Right atrium auricular region (tissue), 2 donors: ENCODE measurements around the gene TMTC1. TPM values are rescaled to one million over a fixed set of nuclear protein-coding genes. Genes with fewer than 3 reads are reported as not detected.

Source experiments
- DNase-seq: peaks from one replicate; pipeline ENCODE4 v3.0.0-alpha.2; 2019; ENCODE audit warnings: low spot score
- H3K27ac ChIP-seq, 2 donors: fragments of 200-600 bp; sonication (generic); 1 replicate in 1 of 2; 2 replicates in 1 of 2; pipeline ENCODE4 v1.5.1; 2016 to 2019
- H3K27me3 ChIP-seq, 2 donors: fragments of 200-600 bp; sonication (generic); one replicate each; pipeline versions ENCODE4 v1.5.1 to v1.6.0; 2017 to 2019
- H3K36me3 ChIP-seq: fragments of 200-600 bp; sonication (generic); one replicate; pipeline ENCODE4 v1.5.1; 2016
- H3K4me1 ChIP-seq, 2 donors: fragments of 200-600 bp; sonication (generic); one replicate each; pipeline versions ENCODE4 v1.5.1 to v1.6.0; 2017 to 2019
- H3K4me3 ChIP-seq, 2 donors: fragments of 200-600 bp; sonication (generic); 1 replicate in 1 of 2; 2 replicates in 1 of 2; pipeline ENCODE4 v1.5.1; 2017 to 2019; ENCODE audit warnings: mild to moderate bottlenecking in 1 of 2, moderate library complexity in 1 of 2
- H3K9me3 ChIP-seq, 2 donors: fragments of 200-600 bp; sonication (generic); one replicate each; pipeline ENCODE4 v1.5.1; 2019
- CTCF ChIP-seq, 2 donors: fragments of 200-600 bp; sonication (generic); IDR thresholded peaks; one replicate each; pipeline ENCODE4 v1.5.1; 2019; ENCODE audit warnings: antibody characterized with exemption in 2 of 2
- total RNA-seq, 2 donors: library from RNA; depleted of rRNA; stranded (reverse); fragments of >200 nt; gene quantifications; one replicate each; pipeline ENCODE4 v1.1.0, GENCODE V29; 2016

The TMTC1 gene
- total RNA-seq, 2 donors from 2014 or later, result 60.1 to 60.3 TPM

GRCh38 chr12:29609431-29610215, 174.1 kb downstream of the TMTC1 start:
- Histone ChIP-seq H3K9me3 (no peaks in the 10 kb centered on the region), H3K27me3 (no peaks in the 10 kb centered on the region), H3K4me1 (peaks cover 0 to 32% of the 10 kb centered on the region in 2 donors), H3K36me3 (peaks cover 5% of the 10 kb centered on the region), H3K27ac (peak overlapping the region in 1 of 2 donors; percentile 32), H3K4me3 (no peak overlapping the region)
- TF ChIP-seq CTCF (IDR thresholded peaks at IDR 0.05), result no peak
- no peak for DNase-seq

GRCh38 chr12:29608581-29608980, 175.2 kb downstream of the TMTC1 start:
- no peak for DNase-seq
- Histone ChIP-seq H3K4me1 (peaks cover 0 to 32% of the 10 kb centered on the region in 2 donors), H3K36me3 (peaks cover 5% of the 10 kb centered on the region), H3K27me3 (no peaks in the 10 kb centered on the region), H3K4me3 (no peak overlapping the region), H3K27ac (no peak overlapping the region), H3K9me3 (no peaks in the 10 kb centered on the region)
- no peak for TF ChIP-seq CTCF (IDR thresholded peaks at IDR 0.05)

- H3K36me3 ChIP-seq, result peaks cover 10% of the 10 kb centered on the region
- no peak for TF ChIP-seq CTCF (IDR thresholded peaks at IDR 0.05)
- H3K27me3 ChIP-seq, result no peaks in the 10 kb centered on the region
- H3K4me3 ChIP-seq, result no peak overlapping the region
- H3K9me3 ChIP-seq, result no peaks in the 10 kb centered on the region
- H3K4me1 ChIP-seq, result no peaks in the 10 kb centered on the region
- no peak overlapping the region for H3K27ac ChIP-seq
- DNase-seq, result no peak
Observed at GRCh38 chr12:29599381-29599780, 184.4 kb downstream of the TMTC1 start.

- H3K4me3 ChIP-seq, result no peak overlapping the region
Observed at GRCh38 chr12:29595071-29595755, 188.5 kb downstream of the TMTC1 start.

GRCh38 chr12:29593001-29593400, 190.7 kb downstream of the TMTC1 start:
- no peak for TF ChIP-seq CTCF (IDR thresholded peaks at IDR 0.05)
- Histone ChIP-seq H3K27me3 (no peaks in the 10 kb centered on the region), H3K4me1 (no peaks in the 10 kb centered on the region), H3K4me3 (no peak overlapping the region), H3K9me3 (no peaks in the 10 kb centered on the region), H3K27ac (no peak overlapping the region), H3K36me3 (no peaks in the 10 kb centered on the region)
- DNase-seq, result no peak

More at GRCh38 chr12:29595071-29595755, 188.5 kb downstream of the TMTC1 start:
- DNase-seq, result no peak
- no peaks in the 10 kb centered on the region for H3K36me3 ChIP-seq
- no peaks in the 10 kb centered on the region for H3K27me3 ChIP-seq
- H3K4me1 ChIP-seq, result no peaks in the 10 kb centered on the region
- H3K9me3 ChIP-seq, result no peaks in the 10 kb centered on the region
- no peak for TF ChIP-seq CTCF (IDR thresholded peaks at IDR 0.05)
- no peak overlapping the region for H3K27ac ChIP-seq
